Measurements from ENCODE around the gene SCNN1A. TPM values are rescaled to one million over a fixed set of nuclear protein-coding genes. Genes with fewer than 3 reads are reported as not detected.

SCNN1A gene
- total RNA-seq, 1 experiment from 2014 or later: 118 TPM

GRCh38 chr12:6390084-6390799, 14.9 kb upstream of the SCNN1A start:
- H3K9me2 ChIP-seq (ENCODE audit: insufficient read depth): no peaks in the 10 kb centered on the region
- TF ChIP-seq SP1 (IDR thresholded peaks at IDR 0.05; ENCODE audit: low read depth) (no peak), TCF7L2 (IDR thresholded peaks at IDR 0.05; ENCODE audit: borderline replicate concordance, extremely low read depth, insufficient read depth, insufficient read length) (no peak), SRF (IDR thresholded peaks at IDR 0.05; ENCODE audit: low read depth) (no peak), ZFX (IDR thresholded peaks at IDR 0.05) (no peak), POLR2A (IDR thresholded peaks at IDR 0.05; ENCODE audit: borderline replicate concordance, extremely low read depth, insufficient read depth, insufficient read length) (no peak), ZNF274 (IDR thresholded peaks at IDR 0.05; ENCODE audit: low read depth, low read length) (no peak), MAX (IDR thresholded peaks at IDR 0.05) (no peak), ELF1 (IDR thresholded peaks at IDR 0.05; ENCODE audit: borderline replicate concordance, low read depth) (no peak), CBX3 (IDR thresholded peaks at IDR 0.05; ENCODE audit: low read depth) (no peak), YY1 (IDR thresholded peaks at IDR 0.05; ENCODE audit: extremely low read depth, insufficient replicate concordance, low read depth, low read length) (no peak), CEBPB (IDR thresholded peaks at IDR 0.05; ENCODE audit: low read depth) (no peak), POLR2AphosphoS5 (IDR thresholded peaks at IDR 0.05; ENCODE audit: low read depth, low read length) (no peak), EGR1 (IDR thresholded peaks at IDR 0.05; ENCODE audit: low read depth) (no peak), EZH2 (IDR thresholded peaks at IDR 0.05) (no peak), CTCF (IDR thresholded peaks at IDR 0.05 in 2 of 3, conservative IDR thresholded peaks at IDR 0.05 in 1 of 3; ENCODE audit: borderline replicate concordance in 1 of 3, insufficient read depth in 1 of 3, low read depth in 2 of 3, low read length in 2 of 3) (no peak), ATF3 (IDR thresholded peaks at IDR 0.05) (no peak), EZH2phosphoT487 (IDR thresholded peaks at IDR 0.05; ENCODE audit: borderline replicate concordance) (no peak), REST (IDR thresholded peaks at IDR 0.05; ENCODE audit: low read depth) (no peak)
- TF ChIP-seq, protein P1, sequence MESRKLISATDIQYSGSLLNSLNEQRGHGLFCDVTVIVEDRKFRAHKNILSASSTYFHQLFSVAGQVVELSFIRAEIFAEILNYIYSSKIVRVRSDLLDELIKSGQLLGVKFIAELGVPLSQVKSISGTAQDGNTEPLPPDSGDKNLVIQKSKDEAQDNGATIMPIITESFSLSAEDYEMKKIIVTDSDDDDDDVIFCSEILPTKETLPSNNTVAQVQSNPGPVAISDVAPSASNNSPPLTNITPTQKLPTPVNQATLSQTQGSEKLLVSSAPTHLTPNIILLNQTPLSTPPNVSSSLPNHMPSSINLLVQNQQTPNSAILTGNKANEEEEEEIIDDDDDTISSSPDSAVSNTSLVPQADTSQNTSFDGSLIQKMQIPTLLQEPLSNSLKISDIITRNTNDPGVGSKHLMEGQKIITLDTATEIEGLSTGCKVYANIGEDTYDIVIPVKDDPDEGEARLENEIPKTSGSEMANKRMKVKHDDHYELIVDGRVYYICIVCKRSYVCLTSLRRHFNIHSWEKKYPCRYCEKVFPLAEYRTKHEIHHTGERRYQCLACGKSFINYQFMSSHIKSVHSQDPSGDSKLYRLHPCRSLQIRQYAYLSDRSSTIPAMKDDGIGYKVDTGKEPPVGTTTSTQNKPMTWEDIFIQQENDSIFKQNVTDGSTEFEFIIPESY (IDR thresholded peaks at IDR 0.05; ENCODE audit: extremely low read depth, insufficient replicate concordance, low read length): no peak
- peaks cover 24 to 45% of the 10 kb centered on the region in 2 experiments; a peak in 3 of 4 replicates for H3K36me3 ChIP-seq (ENCODE audit: control insufficient read depth in 1 of 2, insufficient read depth in 2 of 2, low read length in 2 of 2)
- H4K20me1 ChIP-seq (ENCODE audit: insufficient read depth): no peaks in the 10 kb centered on the region
- POLR2A ChIA-PET: no interaction called here
- H3K27me3 ChIP-seq (ENCODE audit: insufficient read depth, low read length): no peaks in the 10 kb centered on the region
- H3K9me3 ChIP-seq (ENCODE audit: control insufficient read depth in 1 of 2, insufficient read depth in 1 of 2, low read depth in 1 of 2, low read length in 2 of 2): no peaks in the 10 kb centered on the region
- RAD21 ChIA-PET (ENCODE audit: low non-redundant PET in 1 of 2, low total read pairs in 2 of 2, uncharacterized antibody in 2 of 2, unreplicated experiment in 2 of 2): no interaction called here
- peaks cover 32% of the 10 kb centered on the region for H3K79me2 ChIP-seq (ENCODE audit: insufficient read depth, low read length)
- no peak overlapping the region for H3K4me2 ChIP-seq (ENCODE audit: low read length)
- intact Hi-C loops (cut with micrococcal nuclease): no loop called here
- no peak overlapping the region for H3K4me3 ChIP-seq (replicated peaks in 1 of 2; ENCODE audit: low read depth in 1 of 2, low read length in 2 of 2)
- H3K4me1 ChIP-seq (ENCODE audit: control insufficient read depth in 1 of 2, insufficient read depth in 2 of 2, low read length in 2 of 2): peaks cover 2 to 7% of the 10 kb centered on the region in 2 experiments; a peak in 3 of 4 replicates
- CTCF ChIA-PET: no interaction called here
- no peak overlapping the region; the same call in 1 of the 2 replicates for H3K27ac ChIP-seq (ENCODE audit: low read depth, low read length)
- H3K9ac ChIP-seq (ENCODE audit: low read length): no peak overlapping the region
- no peak for DNase-seq (ENCODE audit: low read depth, low spot score)
- no peak overlapping the region for H2AFZ ChIP-seq (ENCODE audit: low read depth, low read length, poor library complexity, severe bottlenecking)
- no peak; the same call in 1 of the 2 replicates for ATAC-seq
- no TSS peak for BruUV-seq (replicated peaks)
